ENCODE results near the gene ARHGAP1.

The ARHGAP1 gene

GRCh38 chr11:46700241-46701077 is at the start of gene ARHGAP1, which contains the start of gene ZNF408:
Gene ARHGAP1, minus strand, starts transcription at chr11:46700619. Its CDS starts 4,512 bp downstream, at chr11:46696107.
Gene ZNF408, plus strand, starts transcription at chr11:46701031. Its CDS starts 17 bp downstream, at chr11:46701048.
- DNase-seq = peak; percentile 98

GRCh38 chr11:46747150-46747549 is 46.7 kb upstream of the ARHGAP1 start:
- DNase-seq = no peak

- no peak for DNase-seq
Measured at GRCh38 chr11:46745995-46746394, 45.6 kb upstream of the ARHGAP1 start.

- no peak for DNase-seq
Measured at GRCh38 chr11:46745328-46745727, 44.9 kb upstream of the ARHGAP1 start.

- no peak for DNase-seq
Measured at GRCh38 chr11:46743693-46744339, 43.4 kb upstream of the ARHGAP1 start.

- no peak for DNase-seq
Measured at GRCh38 chr11:46743043-46743442, 42.6 kb upstream of the ARHGAP1 start.

- DNase-seq = no peak
Measured at GRCh38 chr11:46741600-46742484, 41.4 kb upstream of the ARHGAP1 start.

- DNase-seq = no peak
Measured at GRCh38 chr11:46738887-46739286, 38.5 kb upstream of the ARHGAP1 start.

- no peak for DNase-seq
Measured at GRCh38 chr11:46737699-46738098, 37.3 kb upstream of the ARHGAP1 start.

- DNase-seq = no peak
Measured at GRCh38 chr11:46736615-46737014, 36.2 kb upstream of the ARHGAP1 start.

GRCh38 chr11:46736146-46736545 is 35.7 kb upstream of the ARHGAP1 start:
- DNase-seq = no peak

- DNase-seq = no peak
Measured at GRCh38 chr11:46733234-46733633, 32.8 kb upstream of the ARHGAP1 start.

- no peak for DNase-seq
Measured at GRCh38 chr11:46731545-46731944, 31.1 kb upstream of the ARHGAP1 start.

- DNase-seq = no peak
Measured at GRCh38 chr11:46729110-46730027, 28.9 kb upstream of the ARHGAP1 start.

GRCh38 chr11:46728659-46729040 is 28.2 kb upstream of the ARHGAP1 start:
- DNase-seq = no peak

GRCh38 chr11:46727952-46728658 is 27.7 kb upstream of the ARHGAP1 start:
- no peak for DNase-seq

- no peak for DNase-seq
Measured at GRCh38 chr11:46726206-46726862, 25.9 kb upstream of the ARHGAP1 start.

GRCh38 chr11:46725338-46726205 is 25.2 kb upstream of the ARHGAP1 start:
- DNase-seq = no peak

- DNase-seq = no peak
Measured at GRCh38 chr11:46724088-46724487, 23.7 kb upstream of the ARHGAP1 start.

- DNase-seq = no peak
Measured at GRCh38 chr11:46723359-46723680, 22.9 kb upstream of the ARHGAP1 start.

Measured in inflammatory macrophage treated with lipopolysaccharide for 1 hour (primary cell).